ENCODE measurements around the gene EEA1.
A peak's percentile ranks its signal among the peaks of the same experiment; 100 is the strongest.

EEA1 gene

DNA sequence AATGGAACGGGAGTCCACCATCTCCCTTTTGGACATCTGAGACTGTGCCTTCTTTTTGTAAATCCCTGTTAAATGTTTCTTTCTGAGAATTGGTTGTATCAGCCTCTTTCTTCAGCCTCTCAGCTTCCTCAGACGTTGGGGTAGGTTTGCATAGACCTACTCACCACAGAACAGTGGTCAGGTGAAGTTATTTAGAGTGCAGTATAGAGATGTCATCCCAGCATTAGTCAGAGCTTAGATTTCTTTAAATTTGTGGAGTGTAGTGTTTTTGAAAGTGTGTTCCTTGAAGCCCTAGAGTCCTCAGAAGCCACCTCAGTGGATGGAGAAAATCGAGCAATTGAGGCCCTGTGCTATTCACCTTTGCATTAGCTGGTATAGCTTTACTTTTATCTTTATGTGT, 8.9 kb upstream of the EEA1 start:
- DNase-seq (ENCODE audit: low read depth): no peak

DNA sequence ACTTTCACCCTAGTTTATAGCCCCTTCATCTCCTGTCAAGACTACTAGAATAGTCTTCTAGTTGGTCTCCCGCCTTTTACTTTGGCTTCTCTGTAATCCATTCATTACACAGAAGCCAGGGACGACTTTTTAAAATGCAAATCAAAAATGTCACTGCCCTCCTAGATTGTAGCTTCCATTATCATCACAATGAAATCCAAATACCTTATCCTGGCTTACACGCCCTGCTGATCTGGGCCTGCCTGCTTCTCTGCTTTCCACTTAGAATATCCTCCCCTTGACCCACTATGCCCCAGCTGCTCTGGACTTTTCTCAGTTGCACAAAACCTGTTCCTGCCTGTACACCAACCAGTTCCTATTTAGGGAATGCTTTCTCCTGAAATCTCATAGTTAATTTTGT, 4.5 kb upstream of the EEA1 start:
- DNase-seq (ENCODE audit: low read depth): no peak

DNA sequence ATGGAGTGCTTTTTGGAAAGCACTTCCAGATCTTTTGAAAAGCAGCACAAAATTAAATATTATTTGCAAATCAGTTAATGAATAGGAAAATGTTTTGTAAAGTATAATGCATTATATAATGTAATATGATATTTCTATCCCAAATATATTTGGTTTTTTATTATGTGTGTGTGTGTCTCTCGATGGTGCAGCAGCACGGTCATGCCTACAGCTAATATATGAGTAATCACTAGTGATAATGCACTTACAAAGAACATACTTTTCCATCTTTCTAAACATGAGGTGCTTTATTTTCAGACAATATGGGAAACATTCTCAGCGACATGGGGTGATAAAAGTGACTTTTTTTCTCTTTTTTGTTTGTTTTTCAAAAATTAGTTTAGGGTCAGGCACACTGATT, 1.3 kb upstream of the EEA1 start:
- no peak for DNase-seq (ENCODE audit: low read depth)

DNA sequence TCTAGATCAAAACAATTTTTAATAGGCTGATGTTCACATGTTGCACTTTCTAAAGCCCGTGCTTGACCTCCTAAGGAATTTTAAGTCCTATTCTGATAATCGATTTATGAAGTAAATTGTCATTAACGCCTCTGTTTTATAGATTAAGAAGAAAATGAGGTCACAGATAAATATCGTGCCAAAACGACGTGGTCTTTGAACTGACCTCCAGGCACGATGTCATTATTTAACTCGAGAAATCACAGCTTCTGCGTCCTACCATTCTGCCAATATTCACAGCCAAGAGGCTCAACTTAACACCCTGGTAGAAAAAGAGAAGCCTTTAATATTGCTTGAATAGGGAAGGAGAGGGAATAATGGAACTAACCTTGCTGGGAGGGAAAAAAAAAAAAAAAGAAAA, 888 bp upstream of the EEA1 start:
- no peak for DNase-seq (ENCODE audit: low read depth)

DNA sequence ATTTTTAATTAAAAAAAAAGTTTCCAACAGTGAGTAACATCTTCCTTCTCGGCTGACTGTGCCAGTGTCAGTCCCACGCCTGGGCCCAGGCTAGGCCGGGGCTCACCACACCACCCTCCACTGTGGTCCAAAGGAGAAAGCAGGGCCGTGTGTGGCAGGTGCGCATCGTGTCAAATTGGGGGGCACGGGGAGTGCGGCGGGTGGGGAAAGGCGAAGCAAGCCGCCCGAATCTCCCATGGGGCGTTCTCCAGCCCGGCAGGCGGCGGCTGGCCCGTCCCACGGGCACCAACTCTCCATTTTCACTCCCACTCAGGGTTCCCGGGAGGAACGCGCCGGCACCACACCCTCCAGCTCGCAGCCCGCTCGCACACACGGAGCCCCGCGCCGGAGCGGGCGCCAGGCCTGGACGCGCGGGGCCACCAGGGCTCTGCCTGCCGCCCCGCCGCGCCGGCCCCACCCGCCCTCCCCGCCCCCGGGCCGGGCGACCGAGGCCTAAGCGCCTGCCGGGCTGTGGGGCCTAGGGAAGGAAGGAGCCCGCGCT, 604 bp downstream of the EEA1 start:
- peak; percentile 41 for DNase-seq (ENCODE audit: low read depth)

DNA sequence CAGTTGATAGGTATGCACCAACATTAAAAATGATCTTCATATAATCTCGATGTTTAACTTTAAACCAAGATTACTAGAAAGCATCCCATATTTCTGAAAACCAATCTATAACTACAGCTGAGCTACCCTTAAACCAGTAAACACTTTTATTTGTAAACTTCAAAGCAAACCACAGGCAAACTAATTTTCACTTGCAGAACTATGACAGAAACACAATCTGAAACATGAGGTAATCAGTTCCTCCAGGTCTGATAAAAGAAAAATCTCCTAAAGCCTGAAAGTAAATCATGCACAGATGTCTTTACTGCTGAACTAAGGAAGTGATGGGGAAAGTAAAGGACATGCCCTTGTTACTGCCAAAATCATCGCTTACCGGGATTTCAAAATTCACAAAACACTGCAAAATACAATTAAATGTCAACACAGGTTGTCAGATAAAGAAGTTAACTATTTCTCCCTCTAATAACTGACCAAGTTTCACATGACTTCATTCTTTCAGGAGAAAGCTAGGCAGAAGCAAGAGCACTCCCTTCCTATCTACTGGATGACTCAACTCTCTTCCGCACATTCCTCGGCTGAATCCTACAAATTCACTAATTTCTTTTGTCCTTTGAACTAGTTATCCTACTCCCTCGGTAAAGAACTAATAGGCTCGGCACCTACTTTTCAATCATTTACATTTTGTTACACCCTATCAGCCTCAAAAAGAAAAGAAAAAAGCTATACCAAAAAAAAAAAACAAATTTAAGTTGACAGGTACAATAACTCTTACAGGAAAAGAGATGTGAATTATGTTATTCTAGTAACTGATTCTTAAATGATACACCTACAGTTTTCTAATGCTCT, 1.4 kb downstream of the EEA1 start:
- no peak for DNase-seq (ENCODE audit: low read depth)

DNA sequence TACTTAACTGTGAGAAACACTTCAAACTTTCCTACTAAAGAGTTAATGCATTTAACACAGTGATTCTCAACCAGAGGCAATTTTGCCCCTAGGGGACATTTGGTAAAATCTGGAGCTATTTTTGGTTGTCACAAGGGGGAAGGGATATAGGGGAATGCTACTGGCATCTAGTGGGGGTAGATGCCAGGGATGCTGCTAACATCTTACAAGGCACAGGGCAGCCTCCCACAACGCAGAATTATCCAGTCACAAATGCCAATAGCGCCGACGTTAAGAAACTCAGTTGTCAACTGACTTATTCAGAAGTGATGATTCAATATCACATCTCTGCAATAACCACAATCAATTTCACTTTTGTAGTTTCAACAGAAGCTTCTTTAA, 2.0 kb downstream of the EEA1 start:
- DNase-seq (ENCODE audit: low read depth): no peak

DNA sequence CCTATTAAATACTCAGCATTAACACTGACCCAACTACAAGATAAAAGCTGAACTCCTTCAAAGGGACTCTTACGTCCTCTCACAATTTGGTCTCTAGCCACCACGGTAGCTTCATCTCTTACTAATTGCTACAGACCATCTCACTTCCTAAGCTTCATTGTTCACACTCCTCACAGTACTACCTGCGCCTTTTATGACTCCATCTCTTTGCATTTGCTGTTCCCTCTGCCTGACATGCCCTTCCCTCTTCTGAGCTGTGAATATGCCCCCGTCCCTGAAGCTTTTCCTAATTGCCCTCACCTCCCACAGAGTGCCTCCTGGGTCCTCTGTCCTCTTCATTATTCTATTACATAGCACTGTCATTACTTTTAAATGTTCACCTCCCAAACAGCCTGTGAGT, 2.5 kb downstream of the EEA1 start:
- DNase-seq (ENCODE audit: low read depth): no peak

DNA sequence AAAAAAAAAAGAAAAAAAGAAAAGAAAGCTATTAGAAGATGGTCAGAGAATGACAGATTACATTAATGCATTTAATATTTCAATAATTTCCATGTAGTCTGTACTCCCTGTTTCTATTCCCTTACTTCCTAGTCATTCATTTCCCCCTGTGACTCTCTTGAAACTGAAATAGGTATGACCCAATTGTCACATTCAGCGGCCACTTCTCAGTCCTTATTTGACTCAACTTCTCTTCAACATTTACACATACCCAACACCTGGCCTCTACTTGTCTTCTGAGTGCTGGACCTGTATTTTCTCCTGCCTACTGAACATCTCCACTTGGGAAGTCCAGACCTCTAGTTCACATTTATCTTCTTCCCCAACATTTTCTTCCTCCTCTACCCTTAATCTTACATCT, 7.2 kb downstream of the EEA1 start:
- DNase-seq (ENCODE audit: low read depth): no peak

DNA sequence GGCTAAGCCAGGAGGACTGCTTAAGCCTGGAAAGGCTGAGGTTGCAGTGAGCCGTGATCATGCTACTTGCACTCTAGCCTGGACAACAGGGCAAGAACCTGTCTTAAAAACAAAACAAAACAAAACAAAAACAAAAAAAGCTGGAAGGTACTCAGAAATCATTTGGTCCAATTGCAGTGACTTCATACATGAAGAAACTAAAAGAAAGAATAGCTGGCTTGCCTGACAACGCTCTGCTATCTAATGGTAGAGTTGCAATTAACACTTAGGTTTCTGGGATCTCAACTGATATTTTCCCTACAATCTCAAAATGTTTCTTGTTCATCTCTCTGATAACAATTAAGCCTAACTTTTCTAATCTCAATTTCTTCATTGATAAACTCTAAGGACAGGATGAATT, 13.7 kb downstream of the EEA1 start:
- no peak for DNase-seq (ENCODE audit: low read depth)

DNA sequence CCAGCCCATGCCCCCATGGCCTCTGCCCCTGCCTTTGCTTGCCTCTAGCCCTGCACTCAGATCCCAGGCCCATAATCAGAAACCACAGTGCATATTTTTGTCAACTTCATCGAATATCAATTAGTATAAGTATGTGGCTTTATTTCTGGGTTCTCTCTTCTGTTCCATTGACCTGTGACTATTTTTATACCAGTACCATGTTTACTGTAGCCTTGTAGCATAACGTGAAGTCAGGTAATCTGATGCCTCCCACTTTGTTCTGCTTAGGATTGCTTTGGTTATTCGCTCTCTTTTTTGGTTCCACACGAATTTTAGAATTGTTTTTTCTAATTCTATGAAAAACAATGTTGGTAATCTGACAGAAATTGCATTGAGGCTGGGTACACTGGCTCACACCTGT, 14.9 kb downstream of the EEA1 start:
- no peak for DNase-seq (ENCODE audit: low read depth)

DNA sequence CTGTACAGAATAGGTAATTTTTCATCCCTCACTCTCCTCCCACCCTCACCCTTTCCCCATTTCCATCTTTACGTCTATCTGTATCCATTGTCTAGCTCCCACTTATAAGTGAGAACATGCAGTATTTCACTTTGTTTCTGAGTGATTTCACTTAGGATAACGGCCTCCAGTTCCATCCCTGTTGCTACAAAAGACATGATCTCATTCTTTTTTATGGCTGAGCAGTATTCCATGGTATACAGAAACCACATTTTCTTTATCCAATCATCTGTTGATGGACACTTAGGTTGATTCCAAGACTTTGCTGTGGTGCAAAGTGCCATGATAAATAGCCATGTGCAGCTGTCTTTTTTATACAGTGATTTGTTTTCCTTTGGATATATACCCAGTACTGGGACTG, 16.4 kb downstream of the EEA1 start:
- DNase-seq (ENCODE audit: low read depth): no peak

DNA sequence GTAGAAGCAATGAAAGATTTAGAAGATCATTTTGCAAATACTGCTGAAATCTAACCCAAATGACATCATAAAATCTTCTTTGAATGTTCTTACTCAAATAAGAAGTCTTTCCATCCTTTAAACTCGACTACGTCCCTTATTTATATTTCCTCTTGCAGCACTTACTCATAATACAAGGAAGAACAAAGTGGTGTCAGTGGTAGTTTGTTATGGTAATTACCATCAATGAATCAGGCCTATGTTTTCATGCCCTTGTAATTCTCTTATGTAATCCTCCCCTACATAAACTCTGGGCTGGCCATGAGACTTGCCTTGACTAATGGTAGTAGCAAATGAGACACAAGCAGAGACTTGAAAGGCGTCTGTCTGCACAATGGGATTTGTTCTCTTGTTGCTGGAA, 17.0 kb downstream of the EEA1 start:
- DNase-seq (ENCODE audit: low read depth): no peak

DNA sequence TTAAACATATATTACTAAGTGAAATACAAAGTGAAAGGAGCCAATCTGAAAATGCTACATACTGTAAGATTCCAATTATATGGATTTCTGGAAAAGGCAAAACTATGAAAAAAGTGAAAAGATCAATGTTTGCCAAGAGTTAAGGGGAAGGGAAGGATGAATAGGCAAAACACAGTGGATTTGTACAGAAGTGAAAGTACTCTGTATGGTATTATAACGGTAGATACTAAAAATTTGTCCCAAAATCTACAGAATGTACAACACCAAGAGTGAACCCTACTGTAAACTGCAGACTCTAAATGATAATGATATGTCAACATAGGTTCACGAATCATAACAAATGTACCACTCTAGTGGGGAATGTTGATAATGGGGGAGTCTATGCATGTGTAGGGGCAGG, 17.8 kb downstream of the EEA1 start:
- no peak for DNase-seq (ENCODE audit: low read depth)

DNA sequence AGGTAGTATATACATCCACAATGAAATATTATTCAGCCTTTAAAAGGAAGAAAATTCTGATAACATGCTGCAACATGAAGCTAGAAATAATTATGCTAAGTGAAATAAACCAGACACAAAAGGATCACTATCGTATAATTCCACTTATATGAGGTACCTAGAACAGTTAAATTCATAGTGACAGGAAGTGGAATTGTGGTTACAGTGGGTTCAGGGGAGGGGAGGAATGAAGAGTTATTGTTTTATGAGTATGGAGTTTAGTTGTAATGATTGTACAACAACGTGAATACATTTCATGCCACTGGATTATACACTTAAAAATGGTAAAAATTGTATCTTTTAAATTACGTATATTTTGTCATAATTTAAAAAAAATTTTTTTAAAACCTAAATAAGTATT, 21.0 kb downstream of the EEA1 start:
- DNase-seq (ENCODE audit: low read depth): no peak

DNA sequence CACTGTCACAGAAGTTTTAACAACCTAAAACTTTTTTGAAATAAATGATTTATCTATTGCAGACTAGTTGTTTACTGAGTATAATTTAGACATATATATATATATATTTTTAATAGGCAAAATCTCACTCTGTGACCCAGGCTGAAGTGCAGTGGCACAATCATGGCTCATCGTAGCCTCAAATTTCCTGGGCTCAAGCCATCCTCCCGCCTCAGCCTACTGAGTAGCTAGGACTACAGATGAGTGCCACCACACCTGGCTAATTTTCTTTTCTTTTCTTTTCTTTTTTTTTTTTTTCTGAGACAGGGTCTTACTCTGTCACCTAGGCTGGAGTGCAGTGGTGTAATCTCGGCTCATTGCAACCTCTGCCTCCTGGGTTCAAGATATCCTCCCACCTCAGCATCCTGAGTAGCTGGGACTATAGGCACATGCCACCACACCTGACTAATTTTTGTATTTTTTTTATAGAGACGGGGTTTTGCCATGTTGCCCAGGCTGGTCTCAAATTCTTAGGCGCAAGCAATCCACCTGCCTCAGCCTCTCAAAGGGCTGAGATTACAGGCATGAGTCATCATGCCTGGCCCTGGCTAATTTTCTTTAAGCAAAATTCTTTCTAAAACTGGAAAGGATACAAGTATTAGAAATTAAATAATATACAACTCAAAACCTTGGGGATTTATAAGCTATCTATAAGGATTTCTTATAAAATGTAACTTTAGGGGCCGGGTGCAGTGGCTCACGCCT, 23.1 kb downstream of the EEA1 start:
- no peak for DNase-seq (ENCODE audit: low read depth)

DNA sequence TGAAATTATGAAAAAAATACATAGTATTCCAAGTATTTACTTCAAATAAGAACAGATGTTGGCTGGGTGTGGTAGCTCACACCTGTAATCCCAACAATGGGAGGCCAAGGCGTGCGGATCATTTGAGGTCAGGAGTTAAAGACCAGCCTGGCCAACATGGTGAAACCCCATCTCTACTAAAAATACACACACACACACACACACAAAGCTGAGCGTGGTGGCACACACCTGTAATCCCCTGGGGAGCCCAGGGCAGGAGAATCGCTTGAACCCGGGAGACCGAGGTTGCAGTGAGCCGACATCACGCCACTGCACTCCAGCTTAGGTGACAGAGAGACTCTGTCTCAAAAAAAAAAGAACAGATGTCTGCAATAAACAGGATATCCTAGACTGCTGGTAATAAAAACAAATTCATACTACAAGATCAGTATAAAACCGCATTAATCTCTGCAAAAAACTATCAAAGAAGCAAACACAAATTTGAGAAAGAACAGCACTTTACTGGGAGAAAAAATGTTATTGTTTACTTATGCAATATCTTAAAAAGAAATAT, 23.8 kb downstream of the EEA1 start:
- no peak for DNase-seq (ENCODE audit: low read depth)

DNA sequence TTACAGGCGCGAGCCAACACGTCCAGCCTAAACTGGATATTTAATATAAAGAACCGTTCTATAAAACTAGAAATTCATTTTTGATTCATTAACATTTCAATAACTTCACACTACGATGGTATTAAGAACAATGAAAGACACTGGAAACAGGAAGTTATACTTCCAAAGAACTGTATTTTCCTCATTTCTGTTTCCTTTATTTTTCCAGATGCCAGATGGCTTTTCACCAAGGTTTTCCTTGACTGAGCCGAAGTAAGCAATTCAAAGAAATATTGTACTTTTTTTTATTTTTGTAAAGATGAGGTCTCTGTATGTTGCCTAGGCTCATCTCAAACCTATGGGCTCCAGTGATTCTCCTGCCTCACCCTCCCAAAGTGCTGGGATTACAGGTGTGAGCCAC, 28.2 kb downstream of the EEA1 start:
- no peak for DNase-seq (ENCODE audit: low read depth)

DNA sequence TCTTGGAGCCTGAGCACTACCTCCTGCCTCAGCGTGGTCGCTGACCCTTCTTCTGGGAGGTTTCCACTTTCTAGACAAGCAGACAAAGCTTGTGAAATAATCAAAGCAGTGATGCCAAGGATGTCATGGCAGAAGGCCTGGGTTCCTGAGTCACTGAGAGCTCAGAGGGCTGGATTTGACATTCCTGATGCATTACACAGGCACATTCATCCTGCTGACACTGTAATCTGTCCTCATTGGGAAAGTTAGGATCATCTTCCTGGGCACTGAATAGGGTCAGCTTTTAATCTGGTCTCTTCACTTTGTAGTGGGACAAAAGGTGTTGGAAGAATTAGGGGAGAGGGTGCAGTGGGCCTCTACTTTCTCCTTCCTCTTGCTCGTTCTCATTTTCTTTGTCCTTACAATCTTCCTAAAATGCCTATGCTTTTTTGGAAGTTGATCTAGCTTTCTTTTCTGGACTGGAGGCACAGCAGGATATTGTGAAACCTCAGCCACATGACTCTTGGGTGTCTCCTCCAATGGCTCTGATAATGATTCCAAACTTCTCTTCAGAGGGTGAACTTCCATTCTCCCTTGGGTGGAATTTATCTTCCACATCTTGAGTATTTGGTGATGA, 29.6 kb downstream of the EEA1 start:
- DNase-seq (ENCODE audit: low read depth): no peak

DNA sequence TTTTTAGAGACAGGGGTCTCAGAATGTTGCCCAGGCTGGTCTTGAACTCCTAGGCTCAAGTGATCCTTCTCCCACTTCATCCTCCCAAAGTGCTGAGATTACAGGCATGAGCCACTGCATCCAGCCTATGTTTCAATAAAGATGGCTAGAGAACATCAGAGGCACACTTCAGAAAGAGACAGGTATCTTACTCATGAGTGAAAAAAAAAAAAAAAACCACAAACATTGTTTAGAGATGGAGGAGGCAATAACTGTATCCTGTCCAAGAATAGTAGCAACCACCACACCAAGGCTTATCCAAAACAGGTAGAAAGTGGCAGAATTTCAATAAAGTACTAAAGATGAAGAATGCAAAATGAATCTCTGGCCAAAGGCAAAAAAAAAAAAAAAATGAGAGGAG, 30.3 kb downstream of the EEA1 start:
- DNase-seq (ENCODE audit: low read depth): no peak

DNA sequence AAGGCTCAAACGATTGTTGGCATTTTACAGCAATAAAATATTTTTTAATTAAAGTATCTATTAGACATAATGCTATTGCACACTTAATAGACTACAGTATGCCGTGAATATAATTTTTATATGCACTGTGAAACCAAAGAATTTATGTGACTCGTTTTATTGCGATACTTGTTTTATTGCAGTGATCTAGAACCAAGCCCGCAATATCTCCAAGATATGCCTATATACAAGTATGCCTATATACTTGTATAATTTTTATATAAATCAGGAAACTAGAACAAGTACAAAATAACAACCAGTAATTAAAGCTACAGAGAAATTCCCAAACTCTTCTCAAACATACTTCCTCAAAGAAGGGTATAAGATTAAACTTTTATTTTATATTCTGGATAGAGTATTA, 31.3 kb downstream of the EEA1 start:
- DNase-seq (ENCODE audit: low read depth): no peak

DNA sequence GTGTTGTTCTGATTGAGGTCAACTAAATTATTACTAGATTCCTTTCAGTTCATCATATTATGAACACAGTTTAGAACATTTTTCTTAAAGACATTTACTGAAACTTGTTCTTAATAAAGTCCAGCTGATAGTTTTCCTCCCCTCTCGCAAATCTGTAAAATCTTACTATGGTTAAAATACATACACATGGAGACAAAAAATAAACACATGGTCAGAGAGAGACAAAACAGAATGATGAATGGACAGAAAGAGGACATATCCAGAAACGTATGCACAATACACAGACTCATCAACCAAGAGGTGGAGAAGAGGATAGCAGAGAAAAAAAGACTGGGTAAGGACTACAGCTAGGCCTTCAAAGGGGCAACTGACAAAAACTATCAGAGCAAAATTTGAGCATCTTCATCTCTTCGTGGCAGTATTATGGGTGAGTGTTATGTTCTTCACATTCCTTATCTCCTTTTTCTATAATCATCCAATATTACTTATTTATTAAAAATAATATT, 38.4 kb downstream of the EEA1 start:
- DNase-seq (ENCODE audit: low read depth): no peak

DNA sequence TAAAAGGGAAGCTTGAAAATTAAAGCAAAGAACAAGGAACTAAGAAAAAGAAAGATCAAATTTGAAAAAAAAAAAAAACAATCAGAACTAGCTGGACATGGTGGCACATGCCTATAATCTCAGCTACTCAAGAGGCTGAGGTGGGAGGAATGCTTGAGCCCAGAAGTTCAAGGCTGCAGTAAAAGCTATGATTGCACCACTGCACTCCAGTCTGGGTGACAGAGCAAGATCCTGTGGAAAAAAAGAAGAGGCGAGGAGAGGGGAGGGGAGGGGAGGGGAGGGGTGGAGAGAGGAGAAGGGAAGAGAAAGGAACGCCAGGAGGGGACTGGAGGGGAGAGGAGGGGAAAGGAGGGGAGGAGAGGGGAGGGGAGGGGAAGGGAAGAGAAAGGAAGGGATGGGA, 43.0 kb downstream of the EEA1 start:
- no peak for DNase-seq (ENCODE audit: low read depth)
